Measurements from ENCODE around the gene KCNA10.

KCNA10 gene

DNA sequence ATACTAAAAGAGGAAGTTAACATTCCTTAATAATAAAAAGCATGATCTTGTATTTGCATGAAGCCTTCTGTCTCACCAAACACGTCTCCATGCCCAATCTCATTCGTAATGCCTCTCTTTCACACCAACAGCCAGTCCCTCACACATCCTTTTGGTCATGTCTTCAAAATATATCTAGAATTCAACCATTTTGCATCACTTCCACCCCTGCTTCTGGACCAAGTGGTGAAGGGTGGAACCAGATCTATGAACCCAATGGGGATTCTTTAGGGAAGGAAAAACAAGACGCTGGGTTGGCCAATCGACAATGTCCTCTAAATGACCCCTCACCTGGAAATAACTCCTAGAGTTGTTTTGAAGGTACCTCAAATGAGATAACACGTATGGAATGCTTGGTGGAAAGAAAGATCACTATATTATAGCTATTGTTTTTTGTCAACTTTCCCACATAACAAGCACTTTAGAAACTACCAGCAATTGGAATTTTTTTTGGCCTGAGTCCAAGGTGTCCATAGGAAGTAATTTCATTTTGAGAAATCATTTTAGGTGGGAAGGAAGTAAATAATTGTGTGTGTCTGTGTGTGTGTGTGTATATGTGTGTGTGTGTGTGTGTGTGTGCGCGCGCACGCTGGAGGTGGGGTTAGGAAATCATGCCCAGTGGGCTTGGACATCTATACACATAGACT lies at the start of gene KCNA10:
KCNA10 (minus strand) TSS at position 51 of the 686 bp plus-strand sequence. CDS start 388 bp downstream, outside the sequence.
- DNase-seq, result no peak

DNA sequence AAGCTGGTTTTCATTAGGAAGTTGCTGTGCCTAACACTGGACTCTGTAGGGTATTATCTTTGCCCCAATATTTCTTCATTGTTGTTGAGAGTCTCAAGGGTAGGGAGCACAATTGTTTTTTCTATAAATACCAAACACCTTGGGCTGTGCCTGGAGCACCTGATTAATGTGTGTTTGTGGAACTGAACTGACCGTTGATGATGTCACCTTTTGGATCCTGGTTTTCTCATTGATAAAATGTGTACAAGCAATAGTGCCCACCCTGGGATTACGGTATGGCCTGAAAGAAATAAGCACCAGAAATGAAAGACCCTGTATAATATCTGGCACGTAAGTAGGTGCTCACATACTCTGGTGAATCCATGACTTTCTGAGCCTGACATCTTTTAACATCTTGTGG lies 47.9 kb upstream of the KCNA10 start:
- no peak for DNase-seq

DNA sequence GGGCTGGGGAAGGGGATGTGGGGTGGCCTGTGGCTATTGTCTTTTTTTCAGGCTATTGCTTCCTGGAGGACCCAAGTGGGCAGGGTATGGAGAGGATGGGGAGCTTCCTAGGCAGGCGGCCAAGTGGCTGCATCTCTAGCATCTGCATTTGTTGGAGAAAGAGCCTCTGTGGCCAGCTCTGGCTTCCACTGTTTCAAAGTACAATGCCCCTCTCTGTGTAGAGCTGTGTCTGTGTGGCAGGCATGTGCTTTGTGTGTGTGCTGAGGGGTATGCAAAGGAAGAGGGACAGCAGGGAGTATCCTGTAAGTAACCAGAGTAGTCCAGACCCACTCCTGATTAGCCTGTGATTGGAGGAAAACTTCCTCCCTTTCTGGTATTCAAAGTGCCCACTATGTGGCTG lies 46.6 kb upstream of the KCNA10 start:
- no peak for DNase-seq

DNA sequence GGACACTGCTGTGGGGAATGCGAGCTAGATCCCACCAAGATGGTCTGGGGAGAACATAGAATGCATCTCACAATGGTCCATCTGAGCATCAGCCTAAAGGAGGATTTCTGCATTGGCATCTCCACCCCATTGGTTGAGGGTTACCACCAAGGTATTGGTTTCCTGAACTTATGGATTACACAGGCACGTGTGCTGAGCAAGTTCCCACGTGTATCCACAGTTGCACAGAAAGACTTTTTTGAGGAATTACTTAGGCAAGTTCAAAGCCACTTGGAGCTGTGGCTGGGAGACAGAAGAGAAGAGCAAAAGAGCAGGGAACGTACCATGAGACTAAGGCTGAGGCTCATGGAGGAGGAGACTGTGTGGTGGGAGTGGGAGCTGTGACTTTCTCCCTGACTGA lies 44.1 kb upstream of the KCNA10 start:
- DNase-seq, result no peak

- no peak for DNase-seq
Observed at GRCh38 chr1:110561596-110561995, 42.6 kb upstream of the KCNA10 start.

- DNase-seq, result no peak
Observed at GRCh38 chr1:110559157-110559556, 40.2 kb upstream of the KCNA10 start.

DNA sequence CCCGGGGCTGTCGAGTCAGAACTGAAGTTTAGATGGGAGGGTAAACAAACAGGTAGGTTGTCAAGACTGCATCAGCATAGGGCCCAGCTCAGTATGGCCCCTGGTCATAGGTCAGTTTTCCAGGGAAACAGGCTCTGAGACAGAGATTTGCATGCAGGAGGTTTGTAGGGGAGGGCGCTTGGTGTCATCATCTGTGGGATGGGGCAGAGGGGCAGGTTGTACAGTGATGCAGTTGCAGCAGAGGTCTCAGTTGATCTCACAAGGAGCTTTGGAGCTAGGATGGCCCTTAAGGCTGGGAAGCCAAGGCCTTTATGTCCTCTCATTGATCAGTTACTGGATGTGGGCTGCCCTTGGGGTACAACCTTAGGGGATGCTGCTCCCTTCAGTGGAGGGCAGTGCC lies 38.5 kb upstream of the KCNA10 start:
- DNase-seq, result no peak

- DNase-seq, result no peak
Observed at GRCh38 chr1:110556471-110556807, 37.5 kb upstream of the KCNA10 start.

- peak; percentile 71 for DNase-seq
Observed at GRCh38 chr1:110555807-110556470, 37.0 kb upstream of the KCNA10 start.

DNA sequence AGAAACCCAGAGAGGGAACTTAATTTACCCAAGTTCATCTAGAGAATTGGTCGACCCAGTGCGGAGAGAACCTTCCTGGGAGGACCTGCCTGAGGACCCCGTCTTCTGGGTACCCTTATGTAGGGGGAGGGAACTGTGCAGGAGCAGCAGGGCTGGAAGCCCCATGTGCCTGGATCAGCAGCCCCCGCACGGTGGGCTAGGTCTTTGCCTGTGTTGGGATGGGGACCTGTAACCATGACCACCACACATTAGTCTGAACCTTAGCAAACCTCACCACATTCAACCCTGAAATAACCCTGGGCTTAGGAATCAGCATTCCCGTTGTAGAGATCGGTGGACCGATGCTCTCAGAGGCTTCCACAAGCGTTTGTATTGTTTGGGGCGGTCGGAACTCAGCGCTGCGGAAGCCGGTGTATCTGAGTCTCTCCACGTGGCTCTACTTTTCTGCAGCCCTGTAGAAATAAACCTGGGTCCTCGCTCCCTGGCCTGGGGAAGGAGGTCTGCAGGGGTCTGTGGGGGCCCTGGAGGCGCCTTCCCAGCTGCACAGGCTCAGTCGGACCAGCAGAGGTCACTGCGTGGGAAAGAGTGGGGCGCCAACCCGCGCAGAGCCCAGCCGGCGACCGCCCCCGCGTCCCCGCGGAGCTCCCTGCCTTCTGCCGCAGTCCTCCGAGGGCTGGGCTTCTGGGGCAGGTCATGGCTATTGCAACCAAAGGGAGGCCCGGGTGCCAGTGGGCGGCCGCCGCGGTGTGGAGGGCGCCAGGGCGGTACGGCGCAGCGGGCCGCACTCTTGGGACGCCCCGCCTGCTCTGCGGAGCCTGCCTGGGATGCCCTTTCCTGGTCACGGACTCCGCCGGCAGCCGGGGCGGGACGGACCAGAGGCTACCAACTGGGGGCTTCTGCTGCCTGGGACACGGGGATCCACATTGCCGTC lies 36.2 kb upstream of the KCNA10 start:
- DNase-seq, result peak; percentile 55

- no peak for DNase-seq
Observed at GRCh38 chr1:110551278-110551809, 32.4 kb upstream of the KCNA10 start.

DNA sequence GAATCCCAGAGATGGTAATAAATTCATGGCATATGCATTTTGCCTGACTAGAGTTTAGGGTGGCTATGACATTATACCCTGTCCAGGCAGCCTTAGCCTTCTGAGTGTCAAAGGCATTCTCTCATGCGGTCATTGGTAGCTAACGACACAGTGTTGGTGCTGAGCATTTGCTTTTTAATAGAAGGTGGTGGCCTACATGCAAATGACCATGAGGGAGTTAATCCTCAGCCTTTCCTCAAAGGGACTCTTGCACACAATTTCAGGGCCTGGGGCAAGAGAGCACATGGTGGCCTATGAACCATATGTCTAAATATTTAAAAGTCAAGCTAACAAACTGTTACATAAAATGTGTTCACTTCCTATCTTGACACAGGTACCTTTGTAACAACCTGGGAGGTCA lies 30.9 kb upstream of the KCNA10 start:
- DNase-seq, result no peak

GRCh38 chr1:110548381-110548780 lies 29.4 kb upstream of the KCNA10 start:
- no peak for DNase-seq

- DNase-seq, result no peak
Observed at GRCh38 chr1:110547017-110547416, 28.0 kb upstream of the KCNA10 start.

GRCh38 chr1:110545492-110545891 lies 26.5 kb upstream of the KCNA10 start:
- no peak for DNase-seq

GRCh38 chr1:110544753-110545152 lies 25.8 kb upstream of the KCNA10 start:
- no peak for DNase-seq

- DNase-seq, result no peak
Observed at GRCh38 chr1:110542725-110543124, 23.8 kb upstream of the KCNA10 start.

GRCh38 chr1:110541906-110542395 lies 23.0 kb upstream of the KCNA10 start:
- no peak for DNase-seq

DNA sequence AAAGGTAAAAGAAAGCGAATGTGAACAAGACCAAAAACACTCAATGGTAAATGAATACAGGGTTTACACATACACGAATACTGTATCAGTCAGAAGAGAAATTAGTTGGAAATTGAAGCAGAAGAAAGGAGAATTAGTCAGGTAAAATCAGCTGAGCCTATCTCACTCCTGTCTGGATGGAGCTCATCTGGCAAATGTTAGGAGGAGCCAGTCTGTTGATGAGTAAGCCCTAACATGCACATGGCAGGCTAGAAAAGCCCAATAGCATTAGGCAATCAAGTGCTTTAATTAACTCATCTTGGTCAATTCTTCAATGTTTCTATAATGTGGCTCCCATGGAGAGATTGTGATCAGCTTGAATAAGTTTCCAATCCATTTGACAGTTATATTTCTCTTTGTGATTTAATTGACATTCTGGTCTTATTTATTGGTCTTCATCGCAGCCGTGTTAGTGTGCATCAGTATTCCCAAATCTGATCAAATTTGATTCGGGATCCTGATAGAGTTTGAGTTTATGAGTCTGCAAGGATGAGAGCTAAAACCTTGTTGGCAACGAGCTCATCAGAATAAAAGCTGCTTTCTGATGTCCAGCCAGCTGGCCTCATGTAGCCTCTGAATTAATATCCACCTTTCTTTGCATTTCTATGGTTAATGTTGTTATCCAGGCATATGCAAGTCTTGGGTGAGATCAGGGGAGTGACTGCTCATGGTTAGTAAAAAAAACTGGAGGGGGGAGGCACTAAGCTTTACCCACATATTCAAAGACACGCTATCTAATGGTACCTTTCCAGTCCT lies 22.1 kb upstream of the KCNA10 start:
- DNase-seq, result no peak

DNA sequence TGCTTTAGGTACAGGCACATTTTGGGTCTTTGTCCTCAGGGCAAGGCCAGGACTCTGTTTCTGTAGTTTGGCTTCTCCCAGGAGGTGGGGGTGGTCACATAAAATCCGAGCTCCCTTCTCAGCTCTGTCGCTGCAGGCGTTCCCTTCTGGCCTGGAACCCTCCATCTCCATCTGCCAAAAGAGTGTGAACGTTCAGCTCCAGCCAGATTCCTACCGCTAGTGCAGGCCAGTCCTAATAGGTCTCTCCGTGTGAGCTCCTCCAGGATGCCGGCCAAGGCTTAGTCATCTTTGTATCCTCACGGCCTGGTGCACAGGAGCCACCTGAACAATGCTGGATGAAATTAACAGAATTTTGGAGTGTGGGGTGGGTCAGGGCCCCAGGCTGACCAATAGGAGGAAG lies 19.9 kb upstream of the KCNA10 start:
- no peak for DNase-seq

DNA sequence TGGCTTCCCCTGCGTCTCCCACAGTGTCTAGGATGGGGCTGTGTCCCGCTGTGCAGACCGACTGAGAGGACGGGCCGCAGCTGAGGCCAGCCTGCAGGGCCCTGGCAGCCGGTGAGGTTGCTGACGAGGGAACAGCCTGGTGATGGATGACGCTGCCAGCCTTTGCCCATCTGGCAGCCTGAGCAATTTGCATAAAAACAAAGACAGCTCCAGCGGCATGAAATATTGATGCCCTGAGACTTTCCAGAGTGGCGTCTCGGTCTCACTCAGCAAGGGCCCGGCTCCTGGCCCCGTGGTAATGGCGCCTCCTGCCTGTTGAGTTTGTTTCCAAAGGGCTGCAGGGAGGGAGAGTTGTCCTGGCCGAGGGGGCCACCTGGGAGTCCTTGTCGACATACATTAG lies 19.1 kb upstream of the KCNA10 start:
- no peak for DNase-seq

DNA sequence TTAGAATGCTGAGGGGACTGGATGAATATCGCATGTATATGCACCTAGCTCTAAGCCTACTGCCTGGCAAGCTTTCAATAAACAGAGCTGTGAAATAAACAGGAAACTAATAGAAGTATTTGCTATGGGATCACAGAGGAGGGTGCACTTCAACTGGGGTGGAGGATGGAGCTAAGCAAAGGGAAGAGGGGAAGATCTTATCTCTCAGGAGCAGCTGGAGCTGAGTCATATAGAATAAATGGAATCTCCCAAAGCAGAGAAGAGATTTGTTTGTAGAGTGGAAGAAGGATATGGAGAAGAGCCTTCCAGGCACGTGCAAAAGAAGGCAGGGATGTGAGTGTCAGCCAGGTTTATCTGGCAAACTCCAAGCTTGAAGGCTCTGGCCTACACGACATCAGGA lies 17.0 kb upstream of the KCNA10 start:
- no peak for DNase-seq

Data from left hindlimb (tissue), 1 donor.